Vagina (tissue), 2 donors: ENCODE data around the gene SLC22A12.

Experiments used
- CTCF ChIP-seq, 3 experiments: fragments of 450-650 bp in 2 of 3; fragments of 200-600 bp in 1 of 3; sonication (generic) in 1 of 3; IDR thresholded peaks; one replicate each; pipeline ENCODE4 v1.5.1; 2017 to 2019; ENCODE audit warnings: antibody characterized with exemption in 3 of 3, mild to moderate bottlenecking in 2 of 3, moderate library complexity in 2 of 3
- POLR2A ChIP-seq, 2 donors: fragments of 450-650 bp; IDR thresholded peaks; one replicate each; pipeline ENCODE4 v1.6.1; 2017; ENCODE audit warnings: antibody characterized with exemption in 2 of 2, mild to moderate bottlenecking in 2 of 2, moderate library complexity in 2 of 2

- TF ChIP-seq CTCF (IDR thresholded peaks at IDR 0.05) (no peak), POLR2A (IDR thresholded peaks at IDR 0.05) (no peak)
Observed at GRCh38 chr11:64619196-64619595, 28.2 kb downstream of the SLC22A12 start.
